ENCODE data around the gene GRAMD2A.

GRAMD2A gene

DNA sequence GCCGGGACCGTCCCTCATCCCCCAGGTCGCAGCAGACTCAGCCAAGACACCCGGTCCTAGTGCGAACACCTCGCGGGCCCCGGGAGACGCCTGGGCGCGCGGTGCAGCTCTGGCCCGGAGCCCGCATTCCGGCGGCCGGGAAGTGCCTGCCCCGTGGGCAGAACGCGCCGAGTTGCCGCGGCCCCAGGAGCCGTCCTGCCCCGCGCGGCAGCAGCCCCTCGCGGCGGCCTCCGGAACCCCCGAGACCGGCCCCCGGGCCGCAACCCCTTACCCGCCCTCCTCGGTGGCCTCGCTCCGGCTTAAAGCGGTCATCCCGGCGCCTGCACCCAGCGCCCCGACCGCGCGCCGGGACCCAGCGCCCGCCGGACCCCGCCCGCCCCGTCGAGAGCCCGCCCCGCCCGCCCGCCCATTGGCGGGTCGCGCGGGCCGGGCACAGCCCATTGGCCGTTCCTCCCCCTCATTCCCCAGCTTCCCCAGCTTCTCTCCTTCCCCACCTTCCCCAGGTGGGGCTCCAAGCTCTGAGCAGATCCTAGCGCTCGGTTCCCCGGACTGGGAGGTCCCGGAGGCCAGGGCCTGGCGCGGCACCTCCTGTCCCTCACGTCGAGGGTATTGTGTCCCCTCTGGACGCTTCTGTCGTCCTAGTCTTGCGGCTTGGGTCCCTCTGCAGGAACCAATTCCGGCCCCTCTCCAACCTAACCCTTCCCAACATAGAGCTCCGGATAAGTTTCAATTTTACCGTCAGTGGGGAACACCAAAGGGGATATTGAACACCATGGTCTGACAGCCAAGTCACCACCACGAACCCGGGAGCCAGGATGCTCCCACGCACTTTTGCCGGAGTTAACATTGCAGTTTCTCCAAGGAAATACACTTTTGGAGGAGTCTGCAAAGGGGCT is at the start of gene GRAMD2A:
Gene GRAMD2A, minus strand, starts transcription at position 328 of the 896 bp plus-strand sequence.
- no peak for DNase-seq
- TF ChIP-seq GATA1 (IDR thresholded peaks at IDR 0.05; ENCODE audit: low read depth, low read length) (no peak), POLR2A (IDR thresholded peaks at IDR 0.05; ENCODE audit: low read length) (no peak)

- DNase-seq: no peak
- TF ChIP-seq POLR2A (IDR thresholded peaks at IDR 0.05; ENCODE audit: low read length) (no peak), GATA1 (IDR thresholded peaks at IDR 0.05; ENCODE audit: low read depth, low read length) (no peak)
Measured at GRCh38 chr15:72242775-72243370, 45.3 kb upstream of the GRAMD2A start.

DNA sequence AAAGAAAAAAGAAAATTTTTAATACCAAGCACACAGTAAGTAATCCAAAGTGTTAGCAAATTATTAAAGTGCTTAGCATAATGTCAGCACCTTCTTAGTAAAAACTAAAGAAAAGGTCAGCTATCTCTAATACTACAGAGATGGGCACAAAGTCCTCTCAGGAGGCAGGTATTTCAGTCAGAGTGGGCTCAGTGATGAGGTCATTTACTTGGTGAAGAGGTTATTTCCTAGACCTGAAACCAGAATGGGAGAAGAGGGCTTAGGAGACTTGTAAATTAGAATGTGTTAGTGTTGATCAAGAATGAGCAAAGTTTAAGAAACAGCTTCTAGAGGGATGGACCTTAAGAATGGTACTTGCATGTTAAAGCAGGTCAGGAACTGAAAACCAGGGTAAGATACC is 42.1 kb upstream of the GRAMD2A start:
- DNase-seq: no peak
- TF ChIP-seq GATA1 (IDR thresholded peaks at IDR 0.05; ENCODE audit: low read depth, low read length): no peak

GRCh38 chr15:72238586-72238985 is 41.0 kb upstream of the GRAMD2A start:
- DNase-seq: no peak
- no peak for TF ChIP-seq GATA1 (IDR thresholded peaks at IDR 0.05; ENCODE audit: low read depth, low read length)
- no peak for TF ChIP-seq POLR2A (IDR thresholded peaks at IDR 0.05; ENCODE audit: low read length)

DNA sequence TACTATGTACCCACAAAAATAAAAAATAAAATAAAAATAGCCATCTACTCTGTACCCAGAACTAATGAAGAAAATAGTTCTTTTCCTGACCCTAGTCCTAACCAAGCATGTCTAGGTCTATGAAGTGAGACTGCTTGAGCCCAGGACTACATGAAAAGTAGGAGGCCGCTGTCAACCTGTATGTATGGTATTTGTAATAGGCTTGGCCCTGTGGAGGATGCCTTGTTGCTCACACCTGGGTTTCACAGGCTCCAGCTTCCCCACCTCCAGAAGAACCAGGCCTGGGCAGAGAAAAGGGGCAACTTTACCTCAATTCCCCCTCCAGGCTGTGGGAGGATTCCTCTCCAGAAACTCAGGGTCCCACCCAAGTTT is 40.3 kb upstream of the GRAMD2A start:
- no peak for DNase-seq
- TF ChIP-seq POLR2A (IDR thresholded peaks at IDR 0.05; ENCODE audit: low read length) (no peak), GATA1 (IDR thresholded peaks at IDR 0.05; ENCODE audit: low read depth, low read length) (no peak)

DNA sequence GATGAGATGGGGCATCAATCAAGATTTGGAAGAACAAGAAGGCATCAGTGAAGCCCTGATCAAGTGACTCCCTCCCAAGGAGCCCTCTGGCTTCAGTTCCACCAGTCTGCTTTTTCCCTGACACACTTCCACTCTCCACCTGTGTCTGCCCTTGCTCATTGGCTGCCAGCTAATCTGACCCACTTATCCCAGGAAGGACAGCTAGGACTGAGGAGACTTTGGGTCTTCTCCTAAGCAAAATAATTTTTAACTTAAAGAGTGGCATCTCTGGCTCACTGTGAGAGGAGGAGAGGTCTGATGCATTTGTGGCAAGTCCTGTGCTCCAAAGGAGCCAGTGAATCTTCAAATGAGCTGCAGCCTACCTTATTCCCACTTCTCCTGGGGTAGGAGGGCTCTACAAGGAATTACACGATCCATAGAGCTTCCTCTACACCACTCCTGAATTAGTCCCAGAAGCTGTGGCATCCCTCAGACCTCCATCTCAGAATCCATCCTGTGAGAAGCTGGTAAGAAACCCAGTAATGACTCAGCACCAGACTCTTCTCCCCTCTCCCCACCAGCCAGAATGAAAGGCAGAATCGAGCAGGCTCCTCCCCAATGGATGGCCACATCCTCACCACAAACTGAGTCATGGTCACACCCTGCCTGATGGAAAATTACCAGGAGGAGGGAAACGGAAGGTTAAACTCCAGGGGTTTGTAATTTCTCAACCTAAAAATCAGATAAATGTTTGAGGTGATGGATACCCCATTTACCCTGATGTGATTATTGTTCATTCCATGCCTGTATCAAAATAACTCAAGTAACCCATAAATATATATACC is 39.7 kb upstream of the GRAMD2A start:
- TF ChIP-seq POLR2A (IDR thresholded peaks at IDR 0.05; ENCODE audit: low read length) (peak; percentile 56), GATA1 (IDR thresholded peaks at IDR 0.05; ENCODE audit: low read depth, low read length) (no peak)
- DNase-seq: peak; percentile 21 to 51

DNA sequence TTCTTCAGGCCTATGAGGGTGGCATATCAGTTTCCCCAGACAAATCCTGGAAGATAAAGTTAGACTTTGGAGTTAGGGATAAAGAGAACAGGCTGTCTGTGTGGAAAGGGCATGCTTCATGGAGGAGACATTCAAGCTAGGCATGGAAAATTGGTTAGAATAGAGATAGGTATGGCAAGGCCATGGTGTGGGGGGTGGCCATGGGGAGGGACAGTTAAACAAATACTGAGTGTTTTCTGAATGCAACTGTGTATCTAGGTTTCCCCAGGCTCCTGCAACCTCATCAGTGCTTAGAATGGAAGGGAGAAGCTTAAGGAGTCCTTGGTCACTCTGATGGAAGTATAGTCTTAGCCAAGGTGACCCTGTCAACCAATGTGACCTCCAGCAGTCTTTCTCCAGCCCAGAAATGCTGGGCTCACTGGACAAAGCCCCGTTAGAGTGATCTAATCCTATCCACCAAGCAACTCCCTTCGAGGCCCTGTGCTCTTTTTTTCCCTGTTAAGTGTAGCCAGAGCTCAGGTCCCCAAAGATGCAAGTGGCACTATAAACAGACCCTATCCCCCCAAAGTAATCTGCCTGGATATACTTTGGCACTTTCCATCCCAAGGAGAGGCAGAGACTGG is 38.9 kb upstream of the GRAMD2A start:
- TF ChIP-seq GATA1 (IDR thresholded peaks at IDR 0.05; ENCODE audit: low read depth, low read length) (no peak), POLR2A (IDR thresholded peaks at IDR 0.05; ENCODE audit: low read length) (no peak)
- no peak for DNase-seq

GRCh38 chr15:72235298-72235697 is 37.7 kb upstream of the GRAMD2A start:
- TF ChIP-seq POLR2A (IDR thresholded peaks at IDR 0.05; ENCODE audit: low read length) (no peak), GATA1 (IDR thresholded peaks at IDR 0.05; ENCODE audit: low read depth, low read length) (no peak)
- no peak for DNase-seq

- TF ChIP-seq GATA1 (IDR thresholded peaks at IDR 0.05; ENCODE audit: low read depth, low read length): no peak
- TF ChIP-seq POLR2A (IDR thresholded peaks at IDR 0.05; ENCODE audit: low read length): no peak
- no peak for DNase-seq
Measured at GRCh38 chr15:72233769-72234168, 36.2 kb upstream of the GRAMD2A start.

GRCh38 chr15:72231833-72232478 is 34.4 kb upstream of the GRAMD2A start:
- DNase-seq: peak; percentile 72 to 87

GRCh38 chr15:72231066-72231832 is 33.7 kb upstream of the GRAMD2A start, which contains the start of gene PKM:
TSS of gene PKM (minus strand) at chr15:72231190. CDS start at chr15:72219097, 12,093 bp downstream.
- DNase-seq: peak; percentile 59 to 66
- no peak for TF ChIP-seq GATA1 (IDR thresholded peaks at IDR 0.05; ENCODE audit: low read depth, low read length)
- TF ChIP-seq POLR2A (IDR thresholded peaks at IDR 0.05; ENCODE audit: low read length): peak; percentile 25

More at GRCh38 chr15:72231833-72232478, 34.4 kb upstream of the GRAMD2A start:
- no peak for TF ChIP-seq POLR2A (IDR thresholded peaks at IDR 0.05; ENCODE audit: low read length)
- TF ChIP-seq GATA1 (IDR thresholded peaks at IDR 0.05; ENCODE audit: low read depth, low read length): no peak
